DOHH2 (cell line): ENCODE results near the gene PTGR1.

Experiments used
- EZH2phosphoT487 ChIP-seq: fragments of 200-600 bp; sonication (generic); IDR thresholded peaks from 2 replicates; pipeline ENCODE4 v1.6.1; 2017; ENCODE audit warnings: borderline replicate concordance, mild to moderate bottlenecking, antibody characterized with exemption, low read length, moderate library complexity, mixed read lengths
- TF ChIP-seq, protein P1 (sequence below): fragments of 200-600 bp; sonication (generic); IDR thresholded peaks from one replicate; pipeline ENCODE4 v1.5.1; 2014; ENCODE audit warnings: antibody characterized with exemption, mild to moderate bottlenecking, low read depth, low read length; ENCODE audit not compliant: poor library complexity, severe bottlenecking

- TF ChIP-seq, protein P1, sequence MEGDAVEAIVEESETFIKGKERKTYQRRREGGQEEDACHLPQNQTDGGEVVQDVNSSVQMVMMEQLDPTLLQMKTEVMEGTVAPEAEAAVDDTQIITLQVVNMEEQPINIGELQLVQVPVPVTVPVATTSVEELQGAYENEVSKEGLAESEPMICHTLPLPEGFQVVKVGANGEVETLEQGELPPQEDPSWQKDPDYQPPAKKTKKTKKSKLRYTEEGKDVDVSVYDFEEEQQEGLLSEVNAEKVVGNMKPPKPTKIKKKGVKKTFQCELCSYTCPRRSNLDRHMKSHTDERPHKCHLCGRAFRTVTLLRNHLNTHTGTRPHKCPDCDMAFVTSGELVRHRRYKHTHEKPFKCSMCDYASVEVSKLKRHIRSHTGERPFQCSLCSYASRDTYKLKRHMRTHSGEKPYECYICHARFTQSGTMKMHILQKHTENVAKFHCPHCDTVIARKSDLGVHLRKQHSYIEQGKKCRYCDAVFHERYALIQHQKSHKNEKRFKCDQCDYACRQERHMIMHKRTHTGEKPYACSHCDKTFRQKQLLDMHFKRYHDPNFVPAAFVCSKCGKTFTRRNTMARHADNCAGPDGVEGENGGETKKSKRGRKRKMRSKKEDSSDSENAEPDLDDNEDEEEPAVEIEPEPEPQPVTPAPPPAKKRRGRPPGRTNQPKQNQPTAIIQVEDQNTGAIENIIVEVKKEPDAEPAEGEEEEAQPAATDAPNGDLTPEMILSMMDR: no peak
- no peak for TF ChIP-seq EZH2phosphoT487
Measured at GRCh38 chr9:111645806-111646205, 46.4 kb upstream of the PTGR1 start.
